ENCODE measurements around the gene OTULIN. TPM values are rescaled to one million over a fixed set of nuclear protein-coding genes. Genes with fewer than 3 reads are reported as not detected.

OTULIN gene
- total and polyA plus RNA-seq, 2 of the 8 experiments (the other 6 are each of a cell fraction or from before 2014, with no cell fraction given) = 5.2 to 34.8 TPM

GRCh38 chr5:14660833-14661232, 3.7 kb upstream of the OTULIN start (continued):
- TF ChIP-seq JUN (IDR thresholded peaks at IDR 0.05; ENCODE audit: low read depth, low read length) (no peak), PHF8 (conservative IDR thresholded peaks at IDR 0.05; ENCODE audit: low read depth, low read length) (no peak), BRCA1 (IDR thresholded peaks at IDR 0.05; ENCODE audit: low read depth, low read length) (no peak)
